CD1c-positive myeloid dendritic cell (primary cell): ENCODE measurements around the gene PLPP4.

ENCODE experiments used
- DNase-seq: peaks from one replicate; pipeline ENCODE4 v3.0.0-alpha.2; 2016; ENCODE audit errors: extremely low spot score

Gene PLPP4

GRCh38 chr10:120456143-120456625, 843 bp upstream of the PLPP4 start:
- no peak for DNase-seq

- DNase-seq, result no peak
Measured at GRCh38 chr10:120457431-120458172, 575 bp downstream of the PLPP4 start.

DNA sequence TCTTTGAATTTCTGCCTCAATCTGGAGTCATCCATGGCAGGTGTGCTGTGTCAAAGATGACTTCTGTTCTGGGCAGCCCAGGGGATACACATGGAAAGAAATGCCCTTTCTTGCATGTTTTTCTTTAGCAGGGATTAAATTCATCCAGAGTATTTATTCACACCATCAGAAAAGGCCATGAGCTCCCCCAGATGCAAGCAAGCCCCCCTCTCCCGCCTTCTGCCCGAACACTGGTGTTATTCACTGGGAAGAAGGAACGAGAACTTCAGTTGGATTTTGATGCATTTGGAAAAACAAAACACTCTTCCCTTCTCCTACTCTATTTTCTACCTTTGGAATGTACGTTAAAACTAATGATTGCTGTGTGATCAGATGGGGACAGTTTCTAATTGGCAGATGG, 1.4 kb downstream of the PLPP4 start:
- no peak for DNase-seq

DNA sequence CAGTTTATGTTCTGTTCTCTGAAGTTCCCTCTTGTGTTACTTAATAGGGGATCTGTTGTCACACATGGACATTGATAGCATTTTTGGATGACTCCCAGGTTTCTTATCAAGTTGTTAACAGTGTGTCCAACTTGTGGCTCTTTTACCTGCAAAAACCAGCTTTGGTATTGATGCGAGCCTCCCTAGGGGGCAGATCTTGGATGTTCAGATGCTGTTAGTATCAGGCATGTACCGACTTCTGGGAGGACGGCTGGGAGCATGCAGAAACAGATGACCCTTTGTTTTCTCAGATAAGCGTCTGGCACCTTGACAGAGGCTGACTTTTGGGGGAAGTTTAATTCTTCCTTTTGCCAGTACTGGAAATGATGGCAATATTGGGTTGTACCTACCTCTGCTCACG, 2.2 kb downstream of the PLPP4 start:
- DNase-seq, result no peak

- DNase-seq, result no peak
Measured at GRCh38 chr10:120460186-120460585, 3.2 kb downstream of the PLPP4 start.

- DNase-seq, result no peak
Measured at GRCh38 chr10:120460776-120461175, 3.7 kb downstream of the PLPP4 start.

- no peak for DNase-seq
Measured at GRCh38 chr10:120462018-120462682, 5.1 kb downstream of the PLPP4 start.

GRCh38 chr10:120465138-120465537, 8.1 kb downstream of the PLPP4 start:
- no peak for DNase-seq

DNA sequence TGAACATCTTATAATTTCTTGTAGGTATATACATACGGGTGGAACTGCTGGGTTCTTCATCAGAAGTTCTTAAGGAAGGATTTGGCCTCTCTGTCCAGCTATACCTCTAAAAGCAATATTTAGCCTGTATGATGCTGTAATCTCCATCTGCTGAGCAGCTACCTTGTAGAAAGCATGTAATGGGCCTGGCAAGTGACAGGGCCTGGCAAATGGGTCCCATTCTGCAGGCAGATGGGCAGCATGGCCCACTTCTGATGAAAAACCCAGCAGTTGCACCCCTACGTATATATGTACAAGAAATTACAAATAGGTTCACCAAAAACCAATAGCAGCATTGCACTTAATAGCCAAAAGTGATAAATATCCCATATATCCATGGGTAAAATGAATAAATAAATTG, 9.0 kb downstream of the PLPP4 start:
- no peak for DNase-seq

DNA sequence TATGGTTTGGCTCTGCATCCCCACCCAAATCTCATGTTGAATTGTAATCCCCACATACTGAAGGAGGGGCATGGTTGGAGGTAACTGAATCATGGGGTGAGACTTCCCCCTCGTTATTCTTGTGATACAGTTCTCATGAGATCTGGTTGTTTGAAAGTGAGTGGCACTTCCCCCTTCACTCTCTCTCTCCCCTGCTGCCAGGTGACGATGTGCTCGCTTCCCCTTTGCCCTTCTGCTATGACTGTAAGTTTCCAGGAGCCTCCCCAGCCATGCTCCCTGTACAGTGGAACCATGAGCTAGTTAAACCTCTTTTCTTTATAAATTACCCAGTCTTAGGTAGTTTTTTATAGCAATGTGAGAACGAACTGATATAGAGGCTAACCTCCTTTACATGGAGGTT, 16.6 kb downstream of the PLPP4 start:
- DNase-seq, result no peak

GRCh38 chr10:120474956-120475355, 17.9 kb downstream of the PLPP4 start:
- DNase-seq, result no peak

- DNase-seq, result no peak
Measured at GRCh38 chr10:120475844-120476791, 19.1 kb downstream of the PLPP4 start.

DNA sequence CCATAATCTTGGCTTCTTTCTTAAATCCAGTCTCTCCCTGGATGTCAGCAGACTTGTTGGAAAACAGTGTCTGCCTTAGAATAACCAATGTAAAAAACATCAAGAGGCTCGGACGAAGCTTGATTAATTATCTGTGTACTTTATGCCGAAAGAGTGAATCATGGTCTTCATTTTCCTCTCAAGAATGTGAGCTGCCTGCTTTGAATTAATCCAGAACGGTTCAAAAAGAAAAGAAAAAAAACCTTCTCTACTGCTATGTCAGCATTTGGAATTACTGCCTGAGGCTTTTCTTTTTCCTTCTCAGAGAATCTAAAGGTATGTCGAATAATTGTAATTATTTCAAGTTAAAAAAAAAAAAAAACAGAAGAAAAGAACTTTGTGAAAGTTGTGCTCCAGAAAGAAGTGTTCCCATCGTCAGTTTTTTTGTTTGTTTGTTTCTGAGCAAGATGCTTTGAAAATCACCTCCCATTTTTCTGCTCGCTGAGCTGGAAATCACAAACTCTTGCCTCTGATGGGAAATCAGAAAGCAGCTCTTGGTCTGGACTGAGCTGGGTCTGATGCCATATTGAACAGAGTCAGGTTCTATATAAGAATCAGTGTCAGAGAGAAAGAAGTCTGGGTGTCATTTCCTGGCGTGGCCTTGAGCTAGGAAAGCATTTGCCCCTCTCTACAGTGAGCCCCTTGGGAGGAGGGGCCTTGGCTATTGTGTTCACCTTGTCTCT, 20.2 kb downstream of the PLPP4 start:
- DNase-seq, result no peak

DNA sequence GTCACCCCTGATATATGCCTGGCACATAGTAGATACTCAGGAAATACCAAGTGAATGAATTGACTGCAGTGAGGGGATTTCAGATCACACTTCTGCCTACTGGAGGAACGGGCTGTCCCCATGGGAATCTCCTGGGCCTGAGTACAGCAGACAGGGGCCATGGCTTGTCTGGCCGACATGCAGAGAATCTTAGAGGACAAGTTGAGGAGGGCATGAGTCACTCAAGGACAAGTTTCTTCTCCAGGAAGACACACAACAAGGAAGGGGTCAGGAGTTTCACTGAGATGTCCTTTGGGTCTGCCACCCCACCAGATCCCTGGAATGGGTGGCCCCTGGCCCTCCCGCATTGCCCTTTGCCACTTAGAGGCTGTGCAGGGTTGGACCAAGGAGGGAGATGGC, 20.7 kb downstream of the PLPP4 start:
- no peak for DNase-seq

- DNase-seq, result no peak
Measured at GRCh38 chr10:120478386-120478785, 21.4 kb downstream of the PLPP4 start.

GRCh38 chr10:120479506-120479905, 22.5 kb downstream of the PLPP4 start:
- DNase-seq, result no peak

DNA sequence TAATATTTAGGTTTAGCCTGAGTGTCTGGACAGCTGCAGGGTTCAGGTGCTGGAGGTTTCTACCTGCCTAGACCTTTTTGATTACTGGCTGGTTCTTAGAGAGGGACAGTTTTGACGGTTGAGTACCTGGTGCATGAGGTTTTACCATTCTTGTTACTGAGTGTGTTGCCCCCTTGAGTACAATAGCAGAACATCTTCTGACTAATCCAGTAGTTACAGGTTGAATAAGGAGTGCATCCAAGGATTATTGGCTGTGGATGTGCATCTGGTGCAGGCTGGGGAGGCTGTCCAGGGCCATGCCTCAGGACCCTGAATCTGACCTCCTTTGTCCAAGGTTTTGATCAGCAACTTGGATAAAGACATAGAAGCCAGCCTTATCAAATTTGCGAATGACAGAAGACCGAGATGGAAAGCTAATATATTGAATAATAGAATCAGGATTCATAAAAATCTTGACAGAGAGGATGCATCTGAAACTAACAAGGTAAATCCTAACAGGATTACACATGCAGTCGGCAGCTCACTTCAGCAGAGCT, 23.1 kb downstream of the PLPP4 start:
- no peak for DNase-seq

DNA sequence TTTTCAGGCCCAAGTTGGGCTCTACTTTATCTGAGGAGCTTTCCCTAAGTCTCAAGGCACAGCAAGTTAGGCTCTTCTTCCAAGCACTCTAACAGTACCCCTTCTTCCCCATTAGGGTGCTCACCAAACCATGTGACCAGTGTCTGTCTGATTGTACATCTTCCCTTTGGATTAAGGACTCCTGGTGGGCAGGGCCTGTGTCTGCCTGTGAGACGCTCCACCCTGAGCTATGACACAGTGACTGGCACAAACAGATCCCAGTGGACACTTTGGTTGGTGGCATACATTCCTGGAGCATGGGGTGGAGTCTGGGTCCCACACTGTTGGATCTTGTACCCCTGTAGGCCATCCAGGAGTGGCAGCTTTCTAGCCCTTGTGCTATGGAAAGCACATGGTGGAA, 23.8 kb downstream of the PLPP4 start:
- no peak for DNase-seq

DNA sequence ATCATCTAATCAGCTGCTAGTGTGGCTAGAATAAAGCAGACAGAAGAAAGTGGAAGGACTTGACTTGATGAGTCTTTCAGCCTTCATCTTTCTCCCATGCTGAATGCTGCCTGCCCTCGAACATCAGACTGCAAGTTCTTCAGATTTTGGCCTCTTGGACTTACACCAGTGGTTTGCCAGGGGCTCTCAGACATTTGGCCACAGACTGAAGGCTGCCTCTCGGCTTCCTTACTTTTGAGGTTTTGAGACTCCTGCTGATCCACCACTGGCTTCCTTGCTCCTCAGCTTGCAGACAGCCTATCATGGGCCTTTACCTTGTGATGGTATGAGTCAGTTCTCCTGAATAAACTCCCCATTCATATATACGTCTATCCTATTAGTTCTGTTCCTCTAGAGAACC, 26.0 kb downstream of the PLPP4 start:
- DNase-seq, result no peak

DNA sequence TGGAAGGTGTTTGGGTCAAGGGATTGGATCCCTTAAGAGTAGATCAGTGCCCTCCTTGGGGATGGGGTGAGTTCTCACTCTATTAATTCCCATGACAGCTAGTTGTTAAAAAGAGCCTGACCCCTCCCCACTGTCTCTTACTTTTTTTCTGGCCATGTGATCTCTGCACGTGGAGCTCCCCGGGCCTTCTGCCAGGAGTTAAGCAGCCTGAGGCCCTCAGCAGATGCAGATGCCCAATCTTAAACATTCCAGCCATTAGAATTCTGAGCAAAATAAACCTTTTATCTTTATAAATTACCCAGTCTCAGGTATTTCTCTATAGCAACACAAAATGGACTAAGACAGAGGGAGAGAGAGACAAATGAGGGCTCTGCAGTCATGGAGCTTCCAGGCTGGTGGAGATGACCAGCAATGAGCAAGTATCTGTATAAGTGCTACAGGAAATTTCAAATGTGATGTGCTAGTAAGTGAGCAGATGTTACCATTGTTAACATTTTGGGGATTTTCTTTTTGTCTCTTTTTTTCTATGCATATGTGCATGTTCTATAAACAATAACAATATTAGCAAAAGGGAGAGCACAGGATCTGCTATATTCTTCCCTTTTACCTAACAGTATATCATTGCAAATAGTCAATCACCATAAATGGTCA, 26.7 kb downstream of the PLPP4 start:
- no peak for DNase-seq

GRCh38 chr10:120485946-120486345, 28.9 kb downstream of the PLPP4 start:
- no peak for DNase-seq
